Trophoblast cell (in vitro differentiated cells and primary cell): ENCODE data around the gene NSMF.

Source experiments
- DNase-seq, 2 donors: peaks; one replicate each; pipeline ENCODE4 v3.0.0-alpha.2; 2016
- H2AFZ ChIP-seq: 2 replicates; pipeline ENCODE4 v1.6.1; 2013; ENCODE audit warnings: low read length, moderate library complexity, mild to moderate bottlenecking; ENCODE audit not compliant: insufficient read depth, poor library complexity
- H2AK5ac ChIP-seq: 2 replicates; pipeline ENCODE4 v1.6.1; 2013; ENCODE audit warnings: mild to moderate bottlenecking, low read length
- H2BK120ac ChIP-seq: 2 replicates; pipeline ENCODE4 v1.6.1; 2013; ENCODE audit warnings: low read length, mild to moderate bottlenecking, moderate library complexity; ENCODE audit not compliant: insufficient read depth, poor library complexity
- H2BK12ac ChIP-seq: 2 replicates; pipeline ENCODE4 v1.6.1; 2013; ENCODE audit warnings: mild to moderate bottlenecking, low read length, moderate library complexity
- H2BK5ac ChIP-seq: 2 replicates; pipeline ENCODE4 v1.6.1; 2013; ENCODE audit warnings: low read length, low read depth, moderate library complexity, mild to moderate bottlenecking; ENCODE audit not compliant: poor library complexity
- H3K14ac ChIP-seq: 2 replicates; pipeline ENCODE4 v1.6.1; 2013; ENCODE audit warnings: mild to moderate bottlenecking, low read length
- H3K18ac ChIP-seq: 2 replicates; pipeline ENCODE4 v1.6.1; 2013; ENCODE audit warnings: mild to moderate bottlenecking, low read length
- H3K23ac ChIP-seq: 2 replicates; pipeline ENCODE4 v1.6.1; 2013; ENCODE audit warnings: low read length
- H3K27ac ChIP-seq: 2 replicates; pipeline ENCODE4 v1.5.1; 2013; ENCODE audit warnings: low read depth, mild to moderate bottlenecking, inconsistent platforms, low read length, moderate library complexity
- H3K27me3 ChIP-seq: 2 replicates; pipeline ENCODE4 v1.6.1; 2013; ENCODE audit warnings: inconsistent platforms, mild to moderate bottlenecking, low read length, moderate library complexity; ENCODE audit not compliant: insufficient read depth
- H3K36me3 ChIP-seq, 2 experiments: 1 replicate in 1 of 2; 2 replicates in 1 of 2; pipeline ENCODE4 v1.6.1; 2013; ENCODE audit warnings: low read length in 2 of 2, mild to moderate bottlenecking in 2 of 2, moderate library complexity in 1 of 2; ENCODE audit not compliant: insufficient read depth in 2 of 2, control insufficient read depth in 1 of 2
- H3K4ac ChIP-seq: 2 replicates; pipeline ENCODE4 v1.6.1; 2013; ENCODE audit warnings: low read depth, mild to moderate bottlenecking, low read length, moderate library complexity
- H3K4me1 ChIP-seq, 2 experiments: 1 replicate in 1 of 2; 2 replicates in 1 of 2; pipeline ENCODE4 v1.6.1; 2013; ENCODE audit warnings: low read length in 2 of 2, mild to moderate bottlenecking in 2 of 2, moderate library complexity in 1 of 2; ENCODE audit not compliant: insufficient read depth in 2 of 2, control insufficient read depth in 1 of 2
- H3K4me2 ChIP-seq: 2 replicates; pipeline ENCODE4 v1.6.1; 2013; ENCODE audit warnings: inconsistent platforms, mild to moderate bottlenecking, low read length, moderate library complexity
- H3K4me3 ChIP-seq: 2 replicates; pipeline ENCODE4 v1.5.1; 2013; ENCODE audit warnings: mild to moderate bottlenecking, low read depth, low read length, inconsistent platforms
- H3K79me1 ChIP-seq: one replicate; pipeline ENCODE4 v1.6.1; 2013; ENCODE audit warnings: low read length
- H3K79me2 ChIP-seq: 2 replicates; pipeline ENCODE4 v1.6.1; 2013; ENCODE audit warnings: low read length, mild to moderate bottlenecking; ENCODE audit not compliant: control insufficient read depth, insufficient read depth, poor library complexity
- H3K9ac ChIP-seq: 2 replicates; pipeline ENCODE4 v1.6.1; 2013; ENCODE audit warnings: mild to moderate bottlenecking, low read length
- H3K9me3 ChIP-seq: 2 replicates; pipeline ENCODE4 v1.6.1; 2013; ENCODE audit warnings: low read depth, mild to moderate bottlenecking, control low read depth, inconsistent platforms, low read length; ENCODE audit not compliant: insufficient read depth
- H4K12ac ChIP-seq: 2 replicates; pipeline ENCODE4 v1.6.1; 2013; ENCODE audit warnings: low read depth, mild to moderate bottlenecking, low read length, moderate library complexity
- H4K8ac ChIP-seq: 2 replicates; pipeline ENCODE4 v1.6.1; 2013; ENCODE audit warnings: low read depth, mild to moderate bottlenecking, low read length, moderate library complexity
- H4K91ac ChIP-seq: one replicate; pipeline ENCODE4 v1.6.1; 2013; ENCODE audit warnings: low read depth, mild to moderate bottlenecking, low read length, moderate library complexity
- WGBS: extraction: QIAGEN DNeasy Blood & Tissue Kit; methylation state at CpG from one replicate; pipeline ENCODE4 v1.1.7; 2013; ENCODE audit warnings: missing lambda C conversion rate; ENCODE audit not compliant: insufficient read length, insufficient coverage; ENCODE audit errors: extremely low coverage; 5-methylcytosine and 5-hydroxymethylcytosine counted together

NSMF gene

GRCh38 chr9:137499858-137500661 lies 40.9 kb upstream of the NSMF start:
- Histone ChIP-seq H2AK5ac (no peak overlapping the region), H2BK5ac (no peak overlapping the region), H4K12ac (no peak overlapping the region), H3K36me3 (no peaks in the 10 kb centered on the region), H3K27me3 (no peaks in the 10 kb centered on the region), H3K27ac (no peak overlapping the region), H3K9me3 (peaks cover 11% of the 10 kb centered on the region), H3K4me1 (no peaks in the 10 kb centered on the region), H3K23ac (no peak overlapping the region), H3K18ac (no peak overlapping the region), H2AFZ (no peak overlapping the region), H3K79me1 (no peaks in the 10 kb centered on the region), H3K14ac (no peak overlapping the region), H3K4me2 (no peak overlapping the region), H3K79me2 (no peaks in the 10 kb centered on the region), H4K91ac (no peak overlapping the region), H3K9ac (no peak overlapping the region), H2BK12ac (no peak overlapping the region), H3K4me3 (no peak overlapping the region), H3K4ac (no peak overlapping the region), H4K8ac (no peak overlapping the region), H2BK120ac (no peak overlapping the region)
- no CpG with 5 or more reads among the region's 36 CpGs for WGBS
- no peak for DNase-seq

- no peak overlapping the region for H3K9ac ChIP-seq
- no peaks in the 10 kb centered on the region for H3K27me3 ChIP-seq
- DNase-seq: no peak
- no peaks in the 10 kb centered on the region for H3K36me3 ChIP-seq
- no peak overlapping the region for H3K18ac ChIP-seq
- no peak overlapping the region for H2BK5ac ChIP-seq
- H2BK120ac ChIP-seq: no peak overlapping the region
- no peaks in the 10 kb centered on the region for H3K4me1 ChIP-seq
- H4K91ac ChIP-seq: no peak overlapping the region
- no peak overlapping the region for H3K4me2 ChIP-seq
- no peak overlapping the region for H4K12ac ChIP-seq
- H3K14ac ChIP-seq: no peak overlapping the region
- WGBS: no CpG with 5 or more reads among the region's 16 CpGs
- H2BK12ac ChIP-seq: no peak overlapping the region
- no peak overlapping the region for H3K23ac ChIP-seq
- H3K4me3 ChIP-seq: no peak overlapping the region
- no peak overlapping the region for H3K27ac ChIP-seq
- no peak overlapping the region for H3K4ac ChIP-seq
- no peak overlapping the region for H2AFZ ChIP-seq
- peaks cover 13% of the 10 kb centered on the region for H3K9me3 ChIP-seq
- no peak overlapping the region for H2AK5ac ChIP-seq
- no peak overlapping the region for H4K8ac ChIP-seq
- H3K79me1 ChIP-seq: no peaks in the 10 kb centered on the region
- H3K79me2 ChIP-seq: no peaks in the 10 kb centered on the region
Observed at GRCh38 chr9:137499416-137499815, 40.3 kb upstream of the NSMF start.

GRCh38 chr9:137498720-137499150 lies 39.6 kb upstream of the NSMF start:
- no peak overlapping the region for H3K4ac ChIP-seq
- H3K4me1 ChIP-seq: no peaks in the 10 kb centered on the region
- H2BK12ac ChIP-seq: no peak overlapping the region
- no peak overlapping the region for H2BK120ac ChIP-seq
- no peak overlapping the region for H4K91ac ChIP-seq
- H3K36me3 ChIP-seq: no peaks in the 10 kb centered on the region
- no peak overlapping the region for H3K27ac ChIP-seq
- no peak overlapping the region for H3K9ac ChIP-seq
- H3K79me1 ChIP-seq: no peaks in the 10 kb centered on the region
- H3K79me2 ChIP-seq: no peaks in the 10 kb centered on the region
- H4K12ac ChIP-seq: no peak overlapping the region
- no peak overlapping the region for H3K23ac ChIP-seq
- H4K8ac ChIP-seq: no peak overlapping the region
- H3K18ac ChIP-seq: no peak overlapping the region
- no peak overlapping the region for H3K4me2 ChIP-seq
- no peak overlapping the region for H2AK5ac ChIP-seq
- no peaks in the 10 kb centered on the region for H3K27me3 ChIP-seq
- no CpG with 5 or more reads among the region's 16 CpGs for WGBS
- peaks cover 14% of the 10 kb centered on the region for H3K9me3 ChIP-seq
- no peak for DNase-seq
- no peak overlapping the region for H2AFZ ChIP-seq
- H2BK5ac ChIP-seq: no peak overlapping the region
- H3K14ac ChIP-seq: no peak overlapping the region
- peak overlapping the region; percentile 2 for H3K4me3 ChIP-seq

- no peak overlapping the region for H2BK5ac ChIP-seq
- no peak overlapping the region for H3K23ac ChIP-seq
- no peak overlapping the region for H2AFZ ChIP-seq
- no peak overlapping the region for H4K12ac ChIP-seq
- H2BK12ac ChIP-seq: no peak overlapping the region
- H3K9me3 ChIP-seq: peaks cover 17% of the 10 kb centered on the region
- no peak overlapping the region for H3K27ac ChIP-seq
- H2BK120ac ChIP-seq: no peak overlapping the region
- no peak overlapping the region for H2AK5ac ChIP-seq
- H3K4me1 ChIP-seq: no peaks in the 10 kb centered on the region
- no peak overlapping the region for H3K9ac ChIP-seq
- no peaks in the 10 kb centered on the region for H3K79me2 ChIP-seq
- no peak for DNase-seq
- no peak overlapping the region for H4K91ac ChIP-seq
- WGBS: no CpG with 5 or more reads among the region's 36 CpGs
- no peak overlapping the region for H3K14ac ChIP-seq
- no peaks in the 10 kb centered on the region for H3K36me3 ChIP-seq
- no peak overlapping the region for H3K18ac ChIP-seq
- no peak overlapping the region for H3K4me2 ChIP-seq
- H3K4ac ChIP-seq: no peak overlapping the region
- H3K27me3 ChIP-seq: no peaks in the 10 kb centered on the region
- H3K79me1 ChIP-seq: no peaks in the 10 kb centered on the region
- H4K8ac ChIP-seq: no peak overlapping the region
- H3K4me3 ChIP-seq: no peak overlapping the region
Observed at GRCh38 chr9:137497921-137498719, 39.0 kb upstream of the NSMF start.
